Measurements from ENCODE around the gene MT1X. TPM values are rescaled to one million over a fixed set of nuclear protein-coding genes. Genes with fewer than 3 reads are reported as not detected.

The MT1X gene
- total RNA-seq, 1 donor from 2014 or later = 63.8 TPM

GRCh38 chr16:56635441-56635967 lies 46.8 kb upstream of the MT1X start:
- Mint-ChIP-seq H3K27ac (ENCODE audit: unreplicated experiment) (no peak overlapping the region), H3K4me1 (ENCODE audit: unreplicated experiment) (peaks cover 33% of the 10 kb centered on the region), H3K36me3 (ENCODE audit: unreplicated experiment) (peaks cover 3% of the 10 kb centered on the region), H3K27me3 (ENCODE audit: unreplicated experiment) (peaks cover 49% of the 10 kb centered on the region), H3K9me3 (ENCODE audit: unreplicated experiment) (no peaks in the 10 kb centered on the region), H3K4me3 (ENCODE audit: unreplicated experiment) (peak overlapping the region; percentile 72)
- no peak for TF ChIP-seq CTCF (IDR thresholded peaks at IDR 0.05)
- DNase-seq (ENCODE audit: extremely low spot score, unreplicated experiment) = no peak

GRCh38 chr16:56636616-56637413 lies 45.5 kb upstream of the MT1X start:
- Mint-ChIP-seq H3K27me3 (ENCODE audit: unreplicated experiment) (peaks cover 49% of the 10 kb centered on the region), H3K4me1 (ENCODE audit: unreplicated experiment) (peaks cover 31% of the 10 kb centered on the region), H3K4me3 (ENCODE audit: unreplicated experiment) (peak overlapping the region; percentile 69), H3K36me3 (ENCODE audit: unreplicated experiment) (peaks cover 3% of the 10 kb centered on the region), H3K9me3 (ENCODE audit: unreplicated experiment) (no peaks in the 10 kb centered on the region), H3K27ac (ENCODE audit: unreplicated experiment) (no peak overlapping the region)
- no peak for DNase-seq (ENCODE audit: extremely low spot score, unreplicated experiment)
- TF ChIP-seq CTCF (IDR thresholded peaks at IDR 0.05) = no peak

- H3K27ac Mint-ChIP-seq (ENCODE audit: unreplicated experiment) = no peak within 1 kb of the TSS
- no peak for TF ChIP-seq CTCF (IDR thresholded peaks at IDR 0.05)
- H3K27me3 Mint-ChIP-seq (ENCODE audit: unreplicated experiment) = peaks cover 49% of the 10 kb centered on the region
- DNase-seq (ENCODE audit: extremely low spot score, unreplicated experiment) = no peak
- H3K36me3 Mint-ChIP-seq (ENCODE audit: unreplicated experiment) = peaks cover 3% of the 10 kb centered on the region
- no peaks in the 10 kb centered on the region for H3K9me3 Mint-ChIP-seq (ENCODE audit: unreplicated experiment)
- H3K4me3 Mint-ChIP-seq (ENCODE audit: unreplicated experiment) = peak within 1 kb of the TSS; percentile 69
- peaks cover 21% of the 10 kb centered on the region for H3K4me1 Mint-ChIP-seq (ENCODE audit: unreplicated experiment)
Measured at GRCh38 chr16:56637814-56638750, 44.2 kb upstream of the MT1X start, which contains the start of gene MT1A. Gene MT1A, plus strand, starts transcription at chr16:56638666. Its CDS starts 73 bp downstream, at chr16:56638739.

GRCh38 chr16:56639045-56639444 lies 43.2 kb upstream of the MT1X start:
- Mint-ChIP-seq H3K27ac (ENCODE audit: unreplicated experiment) (no peak overlapping the region), H3K4me3 (ENCODE audit: unreplicated experiment) (peak overlapping the region; percentile 69), H3K4me1 (ENCODE audit: unreplicated experiment) (peaks cover 25% of the 10 kb centered on the region), H3K36me3 (ENCODE audit: unreplicated experiment) (peaks cover 3% of the 10 kb centered on the region), H3K9me3 (ENCODE audit: unreplicated experiment) (no peaks in the 10 kb centered on the region), H3K27me3 (ENCODE audit: unreplicated experiment) (peaks cover 46% of the 10 kb centered on the region)
- TF ChIP-seq CTCF (IDR thresholded peaks at IDR 0.05) = no peak
- DNase-seq (ENCODE audit: extremely low spot score, unreplicated experiment) = no peak

All from osteocyte (in vitro differentiated cells).